ENCODE measurements around the gene ZNF32.

Gene ZNF32

GRCh38 chr10:43648398-43649184 lies at the start of gene ZNF32:
ZNF32 (minus strand) TSS chr10:43648881; CDS start chr10:43646133, 2,748 bp downstream.
- DNase-seq: peak; percentile 21

GRCh38 chr10:43698156-43698555 lies 49.5 kb upstream of the ZNF32 start:
- DNase-seq: no peak

- DNase-seq: no peak
Measured at GRCh38 chr10:43696909-43697483, 48.3 kb upstream of the ZNF32 start.

- no peak for DNase-seq
Measured at GRCh38 chr10:43695730-43696129, 47.0 kb upstream of the ZNF32 start.

GRCh38 chr10:43695321-43695720 lies 46.6 kb upstream of the ZNF32 start:
- DNase-seq: no peak

- DNase-seq: no peak
Measured at GRCh38 chr10:43694526-43694925, 45.8 kb upstream of the ZNF32 start.

GRCh38 chr10:43693602-43694001 lies 44.9 kb upstream of the ZNF32 start:
- no peak for DNase-seq

- DNase-seq: no peak
Measured at GRCh38 chr10:43692051-43692825, 43.6 kb upstream of the ZNF32 start.

- DNase-seq: no peak
Measured at GRCh38 chr10:43691485-43691884, 42.8 kb upstream of the ZNF32 start.

GRCh38 chr10:43689955-43690771 lies 41.5 kb upstream of the ZNF32 start:
- peak; percentile 5 for DNase-seq

GRCh38 chr10:43689618-43689954 lies 40.9 kb upstream of the ZNF32 start:
- DNase-seq: no peak

- DNase-seq: no peak
Measured at GRCh38 chr10:43689007-43689491, 40.4 kb upstream of the ZNF32 start.

GRCh38 chr10:43688348-43688892 lies 39.7 kb upstream of the ZNF32 start:
- no peak for DNase-seq

- no peak for DNase-seq
Measured at GRCh38 chr10:43687373-43687772, 38.7 kb upstream of the ZNF32 start.

GRCh38 chr10:43686414-43686813 lies 37.7 kb upstream of the ZNF32 start:
- DNase-seq: no peak

- DNase-seq: no peak
Measured at GRCh38 chr10:43685744-43686143, 37.1 kb upstream of the ZNF32 start.

GRCh38 chr10:43684292-43684559 lies 35.5 kb upstream of the ZNF32 start:
- DNase-seq: no peak

- DNase-seq: no peak
Measured at GRCh38 chr10:43683451-43684291, 35.0 kb upstream of the ZNF32 start.

- DNase-seq: no peak
Measured at GRCh38 chr10:43682956-43683355, 34.3 kb upstream of the ZNF32 start.

- no peak for DNase-seq
Measured at GRCh38 chr10:43681721-43682120, 33.0 kb upstream of the ZNF32 start.

GRCh38 chr10:43681220-43681619 lies 32.5 kb upstream of the ZNF32 start:
- DNase-seq: no peak

- DNase-seq: no peak
Measured at GRCh38 chr10:43680035-43680434, 31.4 kb upstream of the ZNF32 start.

All from NCI-H526 treated with DMSO at 0.1 percent for 48 hours (cell line).